Measurements from ENCODE around the gene NETO1.

NETO1 gene, protein sequence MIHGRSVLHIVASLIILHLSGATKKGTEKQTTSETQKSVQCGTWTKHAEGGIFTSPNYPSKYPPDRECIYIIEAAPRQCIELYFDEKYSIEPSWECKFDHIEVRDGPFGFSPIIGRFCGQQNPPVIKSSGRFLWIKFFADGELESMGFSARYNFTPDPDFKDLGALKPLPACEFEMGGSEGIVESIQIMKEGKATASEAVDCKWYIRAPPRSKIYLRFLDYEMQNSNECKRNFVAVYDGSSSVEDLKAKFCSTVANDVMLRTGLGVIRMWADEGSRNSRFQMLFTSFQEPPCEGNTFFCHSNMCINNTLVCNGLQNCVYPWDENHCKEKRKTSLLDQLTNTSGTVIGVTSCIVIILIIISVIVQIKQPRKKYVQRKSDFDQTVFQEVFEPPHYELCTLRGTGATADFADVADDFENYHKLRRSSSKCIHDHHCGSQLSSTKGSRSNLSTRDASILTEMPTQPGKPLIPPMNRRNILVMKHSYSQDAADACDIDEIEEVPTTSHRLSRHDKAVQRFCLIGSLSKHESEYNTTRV

DNA sequence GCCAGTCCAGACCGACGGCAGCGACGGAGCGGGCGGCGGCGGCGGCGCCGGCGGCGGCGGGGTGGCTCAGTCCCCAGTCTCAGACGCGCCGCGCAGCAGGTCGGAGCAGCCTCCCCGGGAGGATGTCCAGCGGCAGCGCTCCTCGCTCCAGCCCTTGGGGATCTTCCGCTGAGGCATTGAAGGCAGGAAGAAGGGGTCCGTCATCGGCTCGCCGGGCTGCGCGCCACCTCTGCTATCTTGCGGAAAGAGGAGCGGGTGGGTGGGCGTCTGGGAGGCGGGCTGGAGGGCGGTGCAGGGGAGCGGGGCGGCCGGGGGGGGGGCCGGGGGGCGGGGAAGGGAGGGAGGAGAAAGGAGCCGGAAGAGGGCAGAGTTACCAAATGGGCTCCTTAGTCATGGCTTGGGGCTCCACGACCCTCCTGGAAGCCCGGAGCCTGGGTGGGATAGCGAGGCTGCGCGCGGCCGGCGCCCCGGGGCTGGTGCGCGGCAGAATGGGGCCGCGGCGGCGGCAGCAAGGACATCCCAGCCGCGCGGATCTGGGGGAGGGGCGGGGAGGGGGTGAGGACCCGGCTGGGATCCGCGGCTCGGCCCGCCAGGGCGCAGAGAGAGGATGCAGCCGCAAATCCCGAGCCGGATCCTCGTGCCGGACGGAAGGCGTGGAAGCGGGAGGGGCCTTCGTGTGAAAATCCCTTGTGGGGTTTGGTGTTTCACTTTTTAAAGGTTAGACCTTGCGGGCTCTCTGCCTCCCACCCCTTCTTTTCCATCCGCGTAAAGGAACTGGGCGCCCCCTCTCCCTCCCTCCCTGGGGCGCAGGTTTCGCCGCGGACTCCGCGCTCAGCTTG is at the start of gene NETO1:
NETO1 (minus strand) TSS at position 242 of the 839 bp plus-strand sequence. CDS start 696 bp downstream, outside the sequence.
- H3K27me3 Mint-ChIP-seq: peaks cover 44% of the 10 kb centered on the region
- H3K27ac Mint-ChIP-seq: no peak within 1 kb of the TSS
- H3K4me1 Mint-ChIP-seq: no peaks in the 10 kb centered on the region
- DNase-seq: no peak
- H3K4me3 Mint-ChIP-seq: no peak within 1 kb of the TSS
- H3K36me3 Mint-ChIP-seq: no peaks in the 10 kb centered on the region
- no peaks in the 10 kb centered on the region for H3K9me3 Mint-ChIP-seq
- CTCF ChIA-PET: no interaction called here

DNA sequence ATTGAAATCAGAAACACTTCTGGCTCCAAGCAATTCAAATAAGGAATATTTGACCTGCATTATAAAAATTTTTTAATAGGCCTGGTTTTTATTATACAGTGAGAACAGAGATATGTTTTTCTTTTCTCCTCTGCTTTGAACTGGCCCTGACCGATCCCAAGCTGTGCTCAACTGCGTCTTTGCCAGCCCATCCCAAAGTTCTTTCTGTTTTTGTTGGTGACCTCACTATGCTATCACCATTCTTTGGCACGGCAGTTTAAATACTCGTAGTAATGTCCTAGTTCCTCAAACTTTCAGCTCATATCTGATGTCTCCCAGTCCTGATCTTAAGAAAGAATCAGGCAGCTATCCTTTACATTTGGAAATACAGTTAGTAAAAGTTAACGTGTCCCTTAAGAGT is 42.3 kb upstream of the NETO1 start:
- Mint-ChIP-seq H3K4me3 (no peak overlapping the region), H3K36me3 (no peaks in the 10 kb centered on the region), H3K27ac (no peak overlapping the region), H3K9me3 (peaks cover 1% of the 10 kb centered on the region), H3K4me1 (no peaks in the 10 kb centered on the region), H3K27me3 (no peaks in the 10 kb centered on the region)
- no peak for DNase-seq
- CTCF ChIA-PET: no interaction called here

DNA sequence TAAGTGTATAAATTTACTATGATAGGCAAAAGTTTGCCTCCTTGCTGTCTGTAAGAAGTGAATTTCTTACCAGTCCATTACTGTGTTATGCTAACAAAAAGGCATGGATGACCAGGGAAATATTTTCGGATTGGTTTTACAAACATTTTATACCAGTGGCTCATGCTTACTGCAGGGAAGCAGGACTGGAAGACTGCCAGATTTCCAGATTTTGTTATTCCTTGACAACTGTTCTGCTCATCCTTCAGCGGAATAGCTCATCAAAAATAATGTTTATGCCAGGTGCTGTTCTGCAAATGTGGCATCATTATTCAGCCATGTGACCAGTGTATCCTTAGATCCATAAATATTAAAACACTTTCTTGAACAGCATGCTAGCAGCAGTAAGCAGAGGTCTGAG is 40.4 kb upstream of the NETO1 start:
- Mint-ChIP-seq H3K27ac (no peak overlapping the region), H3K9me3 (peaks cover 1% of the 10 kb centered on the region), H3K36me3 (no peaks in the 10 kb centered on the region), H3K27me3 (no peaks in the 10 kb centered on the region), H3K4me1 (no peaks in the 10 kb centered on the region), H3K4me3 (no peak overlapping the region)
- CTCF ChIA-PET: no interaction called here
- no peak for DNase-seq

DNA sequence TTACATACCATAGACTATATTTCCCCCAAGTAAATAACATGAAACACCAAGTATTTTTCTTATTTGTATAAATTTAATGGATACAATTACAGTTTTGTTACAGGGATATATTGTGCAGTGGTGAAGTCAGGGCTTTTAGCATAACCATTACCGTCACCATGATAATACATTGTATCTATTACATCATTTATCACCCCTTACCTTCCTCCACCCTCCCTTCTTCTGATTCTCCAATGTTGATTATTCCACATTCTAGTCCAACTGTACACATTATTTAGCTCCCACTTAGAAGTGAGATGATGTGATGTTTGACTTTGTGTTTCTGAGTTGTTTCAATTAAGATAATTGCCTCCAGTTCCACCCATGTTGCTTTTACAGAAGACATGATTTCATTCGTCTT is 35.2 kb upstream of the NETO1 start:
- Mint-ChIP-seq H3K36me3 (no peaks in the 10 kb centered on the region), H3K27ac (no peak overlapping the region), H3K4me3 (no peak overlapping the region), H3K27me3 (no peaks in the 10 kb centered on the region), H3K4me1 (no peaks in the 10 kb centered on the region), H3K9me3 (peaks cover 2% of the 10 kb centered on the region)
- CTCF ChIA-PET: no interaction called here
- DNase-seq: no peak

DNA sequence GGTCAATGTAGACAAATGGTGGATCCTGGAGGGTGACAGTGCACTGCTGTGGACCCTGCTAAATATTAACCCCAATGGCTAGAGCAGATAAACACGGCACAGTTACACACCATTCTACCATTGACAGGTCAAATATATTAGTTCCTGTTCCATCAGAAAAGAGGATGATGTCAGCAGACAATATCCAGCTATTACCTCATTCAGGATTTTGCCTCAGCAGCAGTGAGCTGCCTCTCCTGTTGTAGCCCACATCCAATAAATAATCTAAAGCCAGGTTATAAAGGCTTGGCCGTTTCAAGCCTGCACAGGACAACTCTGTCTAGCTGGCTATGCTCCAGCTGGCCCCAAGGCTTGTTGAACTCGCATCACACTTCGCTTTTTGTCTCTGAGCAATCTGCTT is 31.6 kb upstream of the NETO1 start:
- no peak overlapping the region for H3K4me3 Mint-ChIP-seq
- CTCF ChIA-PET: no interaction called here
- no peak for DNase-seq
- H3K27ac Mint-ChIP-seq: no peak overlapping the region
- H3K9me3 Mint-ChIP-seq: peaks cover 2% of the 10 kb centered on the region
- H3K4me1 Mint-ChIP-seq: no peaks in the 10 kb centered on the region
- no peaks in the 10 kb centered on the region for H3K27me3 Mint-ChIP-seq
- H3K36me3 Mint-ChIP-seq: no peaks in the 10 kb centered on the region

DNA sequence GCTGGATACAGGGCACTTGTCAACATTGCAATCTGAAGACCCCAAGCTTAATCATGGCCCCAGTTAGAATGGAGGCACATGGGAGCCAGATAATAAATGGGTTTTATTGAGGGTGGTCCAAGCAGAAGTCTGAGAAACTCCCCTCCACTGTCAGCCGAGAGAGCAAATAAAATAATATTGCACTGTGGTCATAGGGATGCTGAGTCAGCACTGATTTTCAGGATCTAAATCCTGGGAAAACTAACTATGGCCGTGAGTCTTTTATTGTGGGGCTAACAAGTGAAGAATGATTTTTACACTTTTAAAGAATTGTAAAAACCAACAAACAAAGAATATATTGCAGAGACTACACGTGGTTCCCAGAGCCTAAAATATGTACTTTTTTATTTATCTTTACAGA is 31.1 kb upstream of the NETO1 start:
- H3K4me3 Mint-ChIP-seq: no peak overlapping the region
- H3K27me3 Mint-ChIP-seq: no peaks in the 10 kb centered on the region
- H3K36me3 Mint-ChIP-seq: no peaks in the 10 kb centered on the region
- peaks cover 2% of the 10 kb centered on the region for H3K9me3 Mint-ChIP-seq
- CTCF ChIA-PET: no interaction called here
- DNase-seq: no peak
- H3K4me1 Mint-ChIP-seq: no peaks in the 10 kb centered on the region
- H3K27ac Mint-ChIP-seq: no peak overlapping the region

DNA sequence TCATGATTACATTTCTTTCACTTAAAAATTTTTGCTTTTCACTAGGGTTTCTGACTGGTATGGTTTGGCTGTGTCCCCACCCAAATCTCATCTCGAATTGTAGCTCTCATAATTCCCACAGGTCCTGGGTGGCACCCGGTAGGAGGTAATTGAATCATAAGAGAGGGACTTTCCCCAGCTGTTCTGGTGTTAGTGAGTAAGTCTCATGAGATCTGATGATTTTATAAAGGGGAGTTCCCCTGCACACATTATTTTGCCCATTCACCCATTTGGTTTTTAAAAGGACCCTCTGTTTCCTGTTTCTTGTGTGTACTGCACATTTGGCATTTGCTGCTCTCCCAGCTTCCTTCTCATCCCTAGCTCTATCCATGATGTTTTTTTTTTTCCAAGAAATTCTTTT is 27.8 kb upstream of the NETO1 start:
- Mint-ChIP-seq H3K36me3 (no peaks in the 10 kb centered on the region), H3K4me1 (no peaks in the 10 kb centered on the region), H3K9me3 (no peaks in the 10 kb centered on the region), H3K27ac (no peak overlapping the region), H3K4me3 (no peak overlapping the region), H3K27me3 (no peaks in the 10 kb centered on the region)
- CTCF ChIA-PET: no interaction called here
- no peak for DNase-seq

DNA sequence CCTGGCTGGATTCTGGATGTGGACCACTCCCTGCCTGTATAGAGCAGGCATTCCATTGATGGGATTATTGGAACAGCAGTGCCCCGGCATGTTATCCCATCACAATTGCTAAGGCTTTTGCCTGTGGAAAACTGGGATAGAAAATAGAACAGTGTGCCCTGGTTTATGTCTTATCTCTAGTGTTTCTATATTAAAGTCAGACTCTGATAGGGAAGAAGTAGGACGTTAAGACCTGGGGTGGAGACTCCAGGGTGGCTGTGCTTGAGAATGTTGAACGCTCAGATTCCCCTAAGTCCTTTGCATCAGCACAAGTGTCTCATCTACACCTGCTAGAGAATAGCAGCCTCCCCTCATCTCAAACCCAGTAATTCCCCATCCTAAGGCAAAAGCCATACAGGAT is 10.8 kb upstream of the NETO1 start:
- no peaks in the 10 kb centered on the region for H3K9me3 Mint-ChIP-seq
- CTCF ChIA-PET: no interaction called here
- no peaks in the 10 kb centered on the region for H3K27me3 Mint-ChIP-seq
- no peaks in the 10 kb centered on the region for H3K4me1 Mint-ChIP-seq
- no peak overlapping the region for H3K27ac Mint-ChIP-seq
- no peak for DNase-seq
- no peaks in the 10 kb centered on the region for H3K36me3 Mint-ChIP-seq
- no peak overlapping the region for H3K4me3 Mint-ChIP-seq

DNA sequence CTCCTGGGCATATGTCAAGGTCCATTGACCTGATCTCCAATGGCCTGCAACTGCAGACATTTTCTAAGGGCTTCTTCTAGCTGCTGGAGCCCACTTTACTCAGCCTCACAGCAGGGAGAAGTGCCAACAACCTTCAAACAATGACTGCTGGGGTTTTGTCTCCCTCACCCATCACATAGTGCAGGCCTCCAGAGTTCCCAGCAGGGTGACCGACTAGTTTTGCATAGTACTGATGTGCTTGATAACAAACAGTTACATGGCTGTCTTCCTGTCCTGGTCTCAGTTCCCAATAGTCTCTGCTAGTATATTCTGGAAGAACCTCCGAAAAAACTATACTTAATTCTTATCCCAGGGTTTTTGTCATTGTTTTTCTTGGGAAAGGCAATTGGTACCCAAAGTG is 10.4 kb upstream of the NETO1 start:
- H3K27me3 Mint-ChIP-seq: no peaks in the 10 kb centered on the region
- no peak overlapping the region for H3K27ac Mint-ChIP-seq
- H3K4me3 Mint-ChIP-seq: no peak overlapping the region
- CTCF ChIA-PET: no interaction called here
- no peaks in the 10 kb centered on the region for H3K4me1 Mint-ChIP-seq
- DNase-seq: no peak
- no peaks in the 10 kb centered on the region for H3K9me3 Mint-ChIP-seq
- no peaks in the 10 kb centered on the region for H3K36me3 Mint-ChIP-seq

DNA sequence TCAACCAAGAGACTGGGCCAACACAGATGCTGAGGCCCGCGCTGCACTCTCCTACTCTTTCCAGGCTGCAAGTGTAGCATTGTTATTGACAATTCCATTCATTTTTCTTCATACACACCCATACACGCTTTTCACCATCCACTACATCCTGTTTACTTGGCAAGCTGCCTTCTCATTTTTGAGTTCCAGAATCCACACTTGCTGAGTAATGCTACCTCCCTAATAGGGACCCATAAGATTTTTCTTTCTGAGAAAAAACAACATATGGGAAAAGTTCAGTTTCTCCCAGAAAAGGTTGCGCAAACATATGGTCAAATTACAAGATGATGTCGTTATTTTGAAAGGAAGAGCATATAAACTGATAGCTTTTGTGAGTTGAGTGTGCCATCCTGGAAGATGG is 3.3 kb upstream of the NETO1 start:
- H3K9me3 Mint-ChIP-seq: no peaks in the 10 kb centered on the region
- DNase-seq: no peak
- CTCF ChIA-PET: no interaction called here
- H3K27me3 Mint-ChIP-seq: peaks cover 44% of the 10 kb centered on the region
- H3K36me3 Mint-ChIP-seq: no peaks in the 10 kb centered on the region
- H3K4me3 Mint-ChIP-seq: no peak overlapping the region
- H3K4me1 Mint-ChIP-seq: no peaks in the 10 kb centered on the region
- no peak overlapping the region for H3K27ac Mint-ChIP-seq

DNA sequence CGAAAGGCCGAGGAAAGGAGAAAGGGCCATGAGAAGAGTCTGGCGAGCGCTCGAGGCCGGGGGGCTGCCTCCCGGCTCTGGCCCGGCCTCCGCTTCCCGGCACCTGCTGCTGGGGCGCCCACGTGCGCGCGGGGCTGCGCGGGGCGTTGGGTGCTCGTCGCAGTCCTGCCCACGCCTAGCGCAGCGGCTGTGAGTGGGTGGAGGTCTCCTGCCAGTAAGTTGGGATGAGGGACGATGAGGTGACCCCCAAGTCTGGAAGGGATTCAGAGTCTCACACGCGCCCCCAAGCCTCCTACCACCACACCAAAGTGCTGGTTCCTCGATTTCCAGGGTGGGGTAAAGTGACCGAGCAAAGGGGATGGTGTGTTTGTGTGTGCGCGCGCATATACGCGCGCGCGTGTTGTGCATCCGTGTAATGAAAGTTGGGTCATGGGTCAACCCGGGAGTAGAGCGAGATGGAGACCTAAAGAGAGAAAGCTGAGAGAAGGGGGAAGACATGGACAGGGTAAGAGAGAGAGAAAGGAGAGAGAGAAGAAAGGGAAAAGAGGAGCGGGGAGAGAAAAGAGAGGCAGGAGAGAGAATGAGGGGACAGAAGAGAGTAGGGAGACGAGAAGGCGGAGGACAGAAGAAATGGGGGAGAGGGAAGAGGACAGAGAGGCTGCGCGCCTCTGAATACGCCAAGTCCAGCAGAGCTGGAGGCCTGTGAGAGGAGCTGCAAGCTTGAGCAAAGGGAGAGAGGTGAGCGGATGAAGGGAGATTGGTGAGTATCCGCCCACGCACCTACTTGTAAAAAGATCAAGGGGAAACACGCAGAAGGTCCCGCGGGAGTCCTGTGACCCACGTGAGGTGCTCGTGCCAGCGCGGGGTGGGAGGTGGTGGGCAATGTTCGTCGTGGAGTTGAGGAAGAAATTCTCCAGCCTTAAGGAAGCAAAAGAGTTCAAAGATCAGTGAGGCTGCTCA is 1.7 kb upstream of the NETO1 start:
- no peak overlapping the region for H3K4me3 Mint-ChIP-seq
- peaks cover 44% of the 10 kb centered on the region for H3K27me3 Mint-ChIP-seq
- CTCF ChIA-PET: no interaction called here
- no peaks in the 10 kb centered on the region for H3K9me3 Mint-ChIP-seq
- H3K36me3 Mint-ChIP-seq: no peaks in the 10 kb centered on the region
- H3K4me1 Mint-ChIP-seq: no peaks in the 10 kb centered on the region
- no peak overlapping the region for H3K27ac Mint-ChIP-seq
- DNase-seq: no peak

DNA sequence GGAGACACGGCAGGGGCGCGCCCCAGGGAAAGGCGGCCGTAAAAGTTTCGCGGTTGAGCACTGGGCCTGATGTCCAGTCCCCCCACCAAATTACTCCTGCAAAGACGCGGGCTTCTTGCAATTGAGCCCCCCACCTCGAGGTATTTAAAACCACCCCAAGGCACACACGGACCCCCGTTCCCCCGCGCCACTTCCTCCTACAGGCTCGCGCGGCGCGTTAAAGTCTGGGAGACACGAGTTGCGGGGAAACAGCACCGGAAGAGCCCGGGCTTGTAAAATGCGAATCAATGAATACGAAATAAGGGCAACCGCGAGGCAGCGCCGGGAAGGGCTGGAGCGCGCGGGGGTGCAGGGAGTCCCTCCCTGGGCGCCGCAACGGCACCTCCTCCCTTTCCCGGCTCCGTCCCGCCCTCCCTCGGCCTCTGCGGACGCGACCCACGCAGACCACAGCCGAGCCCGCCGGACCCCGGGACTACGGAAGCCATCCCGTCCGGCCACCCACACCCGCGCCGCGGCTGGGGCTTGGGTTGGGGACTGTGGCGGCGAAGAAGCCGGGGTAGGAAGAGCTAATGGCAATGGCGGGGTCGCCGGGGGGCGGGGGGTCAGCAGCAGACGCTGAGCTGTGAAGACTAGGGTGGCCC is 918 bp upstream of the NETO1 start:
- peaks cover 44% of the 10 kb centered on the region for H3K27me3 Mint-ChIP-seq
- no peak for DNase-seq

DNA sequence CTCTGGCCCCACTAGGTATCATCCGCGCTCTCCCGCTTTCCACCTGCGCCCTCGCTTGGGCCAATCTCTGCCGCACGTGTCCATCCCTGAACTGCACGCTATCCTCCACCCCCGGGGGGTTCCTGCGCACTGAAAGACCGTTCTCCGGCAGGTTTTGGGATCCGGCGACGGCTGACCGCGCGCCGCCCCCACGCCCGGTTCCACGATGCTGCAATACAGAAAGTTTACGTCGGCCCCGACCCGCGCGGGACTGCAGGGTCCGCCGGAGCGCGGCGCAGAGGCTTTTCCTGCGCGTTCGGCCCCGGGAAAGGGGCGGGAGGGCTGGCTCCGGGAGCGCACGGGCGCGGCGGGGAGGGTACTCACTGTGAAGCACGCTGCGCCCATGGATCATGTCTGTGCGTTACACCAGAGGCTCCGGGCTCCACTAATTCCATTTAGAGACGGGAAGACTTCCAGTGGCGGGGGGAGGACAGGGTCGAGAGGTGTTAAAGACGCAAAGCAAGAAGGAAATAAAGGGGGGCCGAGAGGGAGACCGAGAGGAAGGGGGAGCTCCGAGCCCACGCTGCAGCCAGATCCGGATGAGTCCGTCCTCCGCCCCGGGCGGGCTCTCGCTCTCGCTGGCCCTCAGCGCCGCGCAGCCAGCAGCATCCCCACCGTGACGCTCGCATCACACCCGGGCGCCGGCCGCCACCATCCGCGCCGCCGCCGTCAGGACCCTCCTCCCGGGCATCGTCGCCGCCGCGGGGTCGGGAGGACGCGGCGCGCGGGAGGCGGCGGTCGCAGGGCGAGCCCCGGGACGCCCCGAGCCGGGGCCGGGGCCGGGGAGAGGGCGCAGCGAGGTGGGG is 664 bp downstream of the NETO1 start:
- no peak overlapping the region for H3K4me3 Mint-ChIP-seq
- no peak for DNase-seq

More for the DNA sequence above, 918 bp upstream of the NETO1 start:
- Mint-ChIP-seq H3K4me3 (no peak overlapping the region), H3K4me1 (no peaks in the 10 kb centered on the region), H3K27ac (no peak overlapping the region), H3K9me3 (no peaks in the 10 kb centered on the region), H3K36me3 (no peaks in the 10 kb centered on the region)
- CTCF ChIA-PET: no interaction called here

More for the DNA sequence above, 664 bp downstream of the NETO1 start:
- CTCF ChIA-PET: no interaction called here
- no peaks in the 10 kb centered on the region for H3K36me3 Mint-ChIP-seq
- no peaks in the 10 kb centered on the region for H3K4me1 Mint-ChIP-seq
- H3K27ac Mint-ChIP-seq: no peak overlapping the region
- H3K9me3 Mint-ChIP-seq: no peaks in the 10 kb centered on the region
- peaks cover 44% of the 10 kb centered on the region for H3K27me3 Mint-ChIP-seq

Measured in activated naive CD4-positive, alpha-beta T cell treated with anti-CD3 and anti-CD28 coated beads, Interleukin-2, amount 10 ng/mL, durations not matched to agents 7 days and 5 days (primary cell).